GM04504 (cell line): Measurements from ENCODE around the gene CRY2.

Experiments used
- DNase-seq: peaks from one replicate; pipeline ENCODE4 v3.0.0-alpha.2; 2012; ENCODE audit warnings: low read depth

CRY2 gene

DNA sequence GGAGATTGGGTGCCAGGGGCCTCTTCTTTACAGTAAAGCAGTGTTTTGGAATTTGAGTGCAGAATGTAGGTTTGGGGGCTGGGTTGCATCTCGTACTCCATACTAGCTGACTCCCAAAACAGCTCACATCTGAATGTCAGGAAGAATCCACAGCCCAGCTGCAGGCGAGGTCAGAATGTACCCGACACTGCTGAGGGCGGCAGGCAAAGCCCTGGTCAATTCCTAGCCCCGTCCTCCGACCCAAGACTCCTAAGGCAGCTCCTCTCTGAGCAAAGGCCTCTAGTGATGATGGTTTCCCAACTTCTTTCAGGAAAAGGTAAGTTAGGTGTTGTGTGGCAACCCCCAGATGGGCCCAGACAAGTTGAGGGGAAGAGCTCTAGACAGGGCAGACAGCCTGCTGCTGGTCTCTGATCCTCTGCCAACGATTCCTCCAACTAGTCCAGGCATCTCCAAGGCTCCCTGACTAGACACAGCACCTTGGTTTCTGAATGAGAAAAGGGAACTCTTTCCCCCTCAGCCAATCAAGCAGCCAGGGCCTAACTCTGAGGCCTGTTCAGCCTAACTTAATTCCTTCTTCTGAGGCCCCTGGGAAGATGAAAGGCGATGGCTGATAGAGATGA is 83.8 kb downstream of the CRY2 start:
- no peak for DNase-seq

DNA sequence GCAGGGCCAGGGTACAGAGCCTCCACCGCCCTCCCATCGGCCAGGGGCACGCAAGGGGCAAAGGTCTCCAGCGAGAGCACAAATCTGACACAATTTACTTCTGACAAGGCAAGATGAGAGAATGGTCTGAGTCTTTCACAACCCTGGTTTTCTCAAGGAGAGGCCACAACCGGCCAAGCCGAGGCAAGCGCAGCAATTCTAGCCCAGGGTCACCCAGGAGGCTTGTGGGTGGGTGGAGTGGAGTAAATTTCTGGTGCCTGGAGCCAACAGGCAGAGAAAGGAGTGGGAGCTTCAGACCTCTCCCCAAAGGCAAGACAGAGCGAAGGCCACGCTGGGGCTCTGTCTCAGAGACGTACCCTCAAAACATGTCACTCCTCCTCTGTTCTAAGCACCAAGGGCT is 84.5 kb downstream of the CRY2 start:
- DNase-seq = no peak

- no peak for DNase-seq
Observed at GRCh38 chr11:45932217-45932616, 84.9 kb downstream of the CRY2 start.
